BLaER1 (cell line): Measurements from ENCODE around the gene MBP.

ENCODE experiments used
- H3K27ac ChIP-seq: shearing (Covaris generic); formaldehyde crosslinking; 2 replicates; pipeline ENCODE4 v1.8.1; 2022
- H3K27me3 ChIP-seq: shearing (Covaris generic); formaldehyde crosslinking; 2 replicates; pipeline ENCODE4 v1.8.1; 2022
- H3K36me3 ChIP-seq: shearing (Covaris generic); formaldehyde crosslinking; 2 replicates; pipeline ENCODE4 v1.8.1; 2022
- H3K4me1 ChIP-seq: shearing (Covaris generic); formaldehyde crosslinking; 2 replicates; pipeline ENCODE4 v1.8.1; 2022
- H3K4me2 ChIP-seq: shearing (Covaris generic); formaldehyde crosslinking; 2 replicates; pipeline ENCODE4 v1.8.1; 2022
- H3K4me3 ChIP-seq: shearing (Covaris generic); formaldehyde crosslinking; 2 replicates; pipeline ENCODE4 v1.8.1; 2022
- H3K9ac ChIP-seq: shearing (Covaris generic); formaldehyde crosslinking; 2 replicates; pipeline ENCODE4 v1.8.1; 2022
- H3K9me3 ChIP-seq: shearing (Covaris generic); formaldehyde crosslinking; 2 replicates; pipeline ENCODE4 v1.8.1; 2022
- H4K20me1 ChIP-seq: shearing (Covaris generic); formaldehyde crosslinking; 2 replicates; pipeline ENCODE4 v1.8.1; 2022
- Cebpa-rat ChIP-seq: shearing (Covaris generic); IDR thresholded peaks from 2 replicates; pipeline ENCODE4 v1.8.1; 2022

Gene MBP

GRCh38 chr18:77046409-77046808 lies 86.2 kb downstream of the MBP start:
- Histone ChIP-seq H3K4me3 (no peak overlapping the region), H3K9ac (0 out of 2 replicates have a peak overlapping the region, but pooled peaks have one; percentile 33), H4K20me1 (peaks cover 40% of the 10 kb centered on the region; the same call in 1 of the 2 replicates), H3K4me2 (no peak overlapping the region), H3K36me3 (peaks cover 73% of the 10 kb centered on the region), H3K4me1 (peaks cover 2% of the 10 kb centered on the region), H3K27ac (no peak overlapping the region), H3K27me3 (no peaks in the 10 kb centered on the region), H3K9me3 (peaks cover 18% of the 10 kb centered on the region)
- no peak for TF ChIP-seq Cebpa-rat

GRCh38 chr18:77045677-77046076 lies 86.9 kb downstream of the MBP start:
- no peak overlapping the region for H3K4me3 ChIP-seq
- no peaks in the 10 kb centered on the region for H3K4me1 ChIP-seq
- no peak for TF ChIP-seq Cebpa-rat
- H3K4me2 ChIP-seq: no peak overlapping the region
- H3K9me3 ChIP-seq: peaks cover 18% of the 10 kb centered on the region
- peaks cover 40% of the 10 kb centered on the region; the same call in 1 of the 2 replicates for H4K20me1 ChIP-seq
- H3K27me3 ChIP-seq: no peaks in the 10 kb centered on the region
- no peak overlapping the region for H3K27ac ChIP-seq
- no peak overlapping the region for H3K9ac ChIP-seq
- H3K36me3 ChIP-seq: peaks cover 67% of the 10 kb centered on the region

- Histone ChIP-seq H3K4me2 (no peak overlapping the region), H3K4me3 (no peak overlapping the region), H3K27ac (no peak overlapping the region), H4K20me1 (peaks cover 41% of the 10 kb centered on the region; the same call in 1 of the 2 replicates), H3K36me3 (peaks cover 63% of the 10 kb centered on the region), H3K4me1 (no peaks in the 10 kb centered on the region), H3K27me3 (no peaks in the 10 kb centered on the region), H3K9ac (no peak overlapping the region), H3K9me3 (peaks cover 18% of the 10 kb centered on the region)
- TF ChIP-seq Cebpa-rat: no peak
Observed at GRCh38 chr18:77044866-77045664, 87.5 kb downstream of the MBP start.

GRCh38 chr18:77043541-77044280 lies 88.9 kb downstream of the MBP start:
- Histone ChIP-seq H3K4me1 (no peaks in the 10 kb centered on the region), H3K9ac (no peak overlapping the region), H3K36me3 (peaks cover 68% of the 10 kb centered on the region), H3K4me3 (no peak overlapping the region), H4K20me1 (peaks cover 55% of the 10 kb centered on the region), H3K27me3 (no peaks in the 10 kb centered on the region), H3K9me3 (peaks cover 18% of the 10 kb centered on the region), H3K4me2 (no peak overlapping the region), H3K27ac (no peak overlapping the region)
- TF ChIP-seq Cebpa-rat: no peak

GRCh38 chr18:77042583-77042982 lies 90.0 kb downstream of the MBP start:
- H3K27ac ChIP-seq: no peak overlapping the region
- H3K4me2 ChIP-seq: no peak overlapping the region
- H3K4me3 ChIP-seq: no peak overlapping the region
- peaks cover 18% of the 10 kb centered on the region for H3K9me3 ChIP-seq
- no peak for TF ChIP-seq Cebpa-rat
- no peaks in the 10 kb centered on the region for H3K4me1 ChIP-seq
- H4K20me1 ChIP-seq: peaks cover 65% of the 10 kb centered on the region
- no peaks in the 10 kb centered on the region for H3K27me3 ChIP-seq
- no peak overlapping the region for H3K9ac ChIP-seq
- peaks cover 69% of the 10 kb centered on the region for H3K36me3 ChIP-seq

GRCh38 chr18:77039196-77040130 lies 93.1 kb downstream of the MBP start:
- H4K20me1 ChIP-seq: peaks cover 62% of the 10 kb centered on the region
- no peak overlapping the region for H3K4me3 ChIP-seq
- H3K27ac ChIP-seq: no peak overlapping the region
- no peak for TF ChIP-seq Cebpa-rat
- no peak overlapping the region for H3K4me2 ChIP-seq
- H3K36me3 ChIP-seq: peaks cover 69% of the 10 kb centered on the region
- no peaks in the 10 kb centered on the region for H3K4me1 ChIP-seq
- H3K9me3 ChIP-seq: peaks cover 18% of the 10 kb centered on the region
- no peak overlapping the region for H3K9ac ChIP-seq
- no peaks in the 10 kb centered on the region for H3K27me3 ChIP-seq

- Histone ChIP-seq H4K20me1 (peaks cover 62% of the 10 kb centered on the region), H3K27ac (no peak overlapping the region), H3K36me3 (peaks cover 69% of the 10 kb centered on the region), H3K4me1 (peaks cover 2% of the 10 kb centered on the region), H3K4me3 (no peak overlapping the region), H3K27me3 (no peaks in the 10 kb centered on the region), H3K9me3 (peaks cover 13% of the 10 kb centered on the region), H3K9ac (no peak overlapping the region), H3K4me2 (no peak overlapping the region)
- TF ChIP-seq Cebpa-rat: no peak
Observed at GRCh38 chr18:77038182-77038858, 94.3 kb downstream of the MBP start.

- no peak for TF ChIP-seq Cebpa-rat
- H3K27ac ChIP-seq: no peak overlapping the region
- peaks cover 10% of the 10 kb centered on the region for H3K4me1 ChIP-seq
- no peak overlapping the region for H3K4me3 ChIP-seq
- H3K36me3 ChIP-seq: peaks cover 70% of the 10 kb centered on the region
- peaks cover 69% of the 10 kb centered on the region for H4K20me1 ChIP-seq
- no peak overlapping the region for H3K4me2 ChIP-seq
- no peak overlapping the region for H3K9ac ChIP-seq
- H3K27me3 ChIP-seq: no peaks in the 10 kb centered on the region
- H3K9me3 ChIP-seq: peaks cover 9% of the 10 kb centered on the region
Observed at GRCh38 chr18:77037567-77037966, 95.0 kb downstream of the MBP start.
